HepG2 (cell line): ENCODE data around the gene ELAVL3. TPM values are rescaled to one million over a fixed set of nuclear protein-coding genes. Genes with fewer than 3 reads are reported as not detected.

Source experiments
- ATAC-seq: fragments of 200-7000 bp; cut with Tn5 transposase; 3 replicates; pipeline ENCODE4 v1.9.1; 2020; ENCODE audit warnings: mild to moderate bottlenecking, moderate library complexity
- BruUV-seq: library from RNA; stranded (reverse); fragments of 400-500 nt; replicated peaks from 2 replicates; lab custom pipeline; 2021; lab: Mats Ljungman, UMichigan
- CTCF ChIA-PET: fragments of 300-600 bp; formaldehyde crosslinking; extraction: SDS; loops from one replicate; lab custom pipeline; 2021; ENCODE audit warnings: low total read pairs, inconsistent platforms, low intra/inter-chr PET ratio; lab: Yijun Ruan, JAX
- POLR2A ChIA-PET: fragments of 350-600 bp; sonication (Branson Sonifier 250); formaldehyde crosslinking; loops from one replicate; lab custom pipeline; 2020; ENCODE audit warnings: antibody characterized with exemption, inconsistent platforms; lab: Yijun Ruan, JAX
- DNase-seq: peaks from one replicate; pipeline ENCODE4 v3.0.0-alpha.2; 2015; ENCODE audit warnings: low spot score
- FAIRE-seq: peaks from 3 replicates; lab custom pipeline; 2011; peaks lifted over from hg19 to GRCh38; lab: Jason Lieb, UNC
- H2AFZ ChIP-seq: one replicate; pipeline ENCODE4 v1.6.1; 2011; ENCODE audit warnings: low read length, inconsistent platforms
- H3K27ac ChIP-seq: fragments of 300-600 bp; 3 replicates; pipeline ENCODE4 v1.8.0; 2011; ENCODE audit warnings: mixed run types, mild to moderate bottlenecking, mixed read lengths, low read length, inconsistent platforms; ENCODE audit not compliant: insufficient read depth; ENCODE audit errors: extremely low read length
- H3K27me3 ChIP-seq, 2 experiments: fragments of 200-600 bp in 1 of 2; 2 replicates in 1 of 2; 3 replicates in 1 of 2; pipeline versions ENCODE4 v1.6.0 to v1.8.0; 2011; ENCODE audit warnings: low read length in 2 of 2, mild to moderate bottlenecking in 2 of 2, moderate library complexity in 2 of 2, inconsistent platforms in 1 of 2; ENCODE audit not compliant: insufficient read depth in 2 of 2, control insufficient read depth in 1 of 2
- H3K36me3 ChIP-seq, 2 experiments: fragments of 200-600 bp in 1 of 2; replicated peaks in 1 of 2; 2 replicates in 1 of 2; 3 replicates in 1 of 2; pipeline versions ENCODE4 v1.5.1 to v1.8.0; 2011; ENCODE audit warnings: low read length in 2 of 2, inconsistent platforms in 1 of 2; ENCODE audit not compliant: insufficient read depth in 2 of 2, control insufficient read depth in 1 of 2
- H3K4me1 ChIP-seq: 2 replicates; pipeline ENCODE4 v1.5.1; 2012; ENCODE audit warnings: low read length, inconsistent platforms; ENCODE audit not compliant: insufficient read depth
- H3K4me2 ChIP-seq: 2 replicates; pipeline ENCODE4 v1.6.0; 2011; ENCODE audit warnings: low read depth, low read length, inconsistent platforms
- H3K4me3 ChIP-seq, 3 experiments: fragments of 200-600 bp in 1 of 3; sonication (generic), shearing (Covaris generic) in 1 of 3; replicated peaks in 1 of 3; 2 replicates each; pipeline ENCODE4 v1.5.1; 2011 to 2016; ENCODE audit warnings: low read length in 3 of 3, inconsistent platforms in 2 of 3, low read depth in 2 of 3, mild to moderate bottlenecking in 2 of 3, control low read depth in 1 of 3, mixed read lengths in 1 of 3; ENCODE audit not compliant: insufficient read depth in 1 of 3
- H3K79me2 ChIP-seq: one replicate; pipeline ENCODE4 v1.6.1; 2011; ENCODE audit warnings: low read length, inconsistent platforms; ENCODE audit not compliant: insufficient read depth
- H3K9ac ChIP-seq: 2 replicates; pipeline ENCODE4 v1.6.0; 2011; ENCODE audit warnings: mild to moderate bottlenecking, low read depth, low read length, inconsistent platforms; ENCODE audit not compliant: insufficient read depth
- H3K9me3 ChIP-seq: 2 replicates; pipeline ENCODE4 v1.5.1; 2012; ENCODE audit warnings: mild to moderate bottlenecking, low read length
- H4K20me1 ChIP-seq: 2 replicates; pipeline ENCODE4 v1.6.0; 2011; ENCODE audit warnings: inconsistent platforms, mild to moderate bottlenecking, low read length, moderate library complexity; ENCODE audit not compliant: insufficient read depth
- GABPB1 ChIP-seq: IDR thresholded peaks from 2 replicates; pipeline ENCODE4 v1.6.1; 2016; ENCODE audit warnings: mild to moderate bottlenecking, missing genetic modification reagents, moderate library complexity, missing compliant biosample characterization
- HMGA1 ChIP-seq: sonication (generic); formaldehyde crosslinking; conservative IDR thresholded peaks from 2 replicates; pipeline ENCODE4 v1.4.0; 2020; ENCODE audit warnings: missing genetic modification reagents
- PCBP2 ChIP-seq: fragments of 200-400 bp; formaldehyde crosslinking; optimal IDR thresholded peaks from 2 replicates; pipeline ENCODE3; 2018; ENCODE audit warnings: low read length, low read depth; ENCODE audit not compliant: poor library complexity, severe bottlenecking
- RAD21 ChIP-seq: fragments of 450-650 bp; formaldehyde crosslinking; IDR thresholded peaks from 2 replicates; pipeline ENCODE4 v1.5.0; 2020; ENCODE audit warnings: mild to moderate bottlenecking
- RBFOX2 ChIP-seq: fragments of 200-400 bp; formaldehyde crosslinking; IDR thresholded peaks from 2 replicates; pipeline ENCODE4 v1.6.1; 2017; ENCODE audit warnings: low read depth, mild to moderate bottlenecking, low read length
- SAFB2 ChIP-seq: sonication (generic); formaldehyde crosslinking; IDR thresholded peaks from 2 replicates; pipeline ENCODE4 v1.5.1; 2020; ENCODE audit warnings: missing genetic modification reagents, low read depth, mild to moderate bottlenecking, borderline replicate concordance
- TARDBP ChIP-seq: sonication (generic); formaldehyde crosslinking; IDR thresholded peaks from 2 replicates; pipeline ENCODE4 v1.8.0; 2022; ENCODE audit warnings: mild to moderate bottlenecking, missing genetic modification reagents
- TBL1XR1 ChIP-seq: fragments of 150-350 bp; IDR thresholded peaks from 2 replicates; pipeline ENCODE4 v1.6.1; 2014; ENCODE audit warnings: borderline replicate concordance, low read length; ENCODE audit not compliant: partially characterized antibody
- USF2 ChIP-seq, 2 experiments: sonication (generic) in 1 of 2; formaldehyde crosslinking in 1 of 2; IDR thresholded peaks; 2 replicates each; pipeline versions ENCODE4 v1.5.1 to v1.6.1; 2011 to 2020; ENCODE audit warnings: borderline replicate concordance in 1 of 2, low read depth in 1 of 2, low read length in 1 of 2, mild to moderate bottlenecking in 1 of 2, missing genetic modification reagents in 1 of 2, moderate library complexity in 1 of 2
- ZNF256 ChIP-seq: sonication (generic); formaldehyde crosslinking; conservative IDR thresholded peaks from 2 replicates; pipeline ENCODE4 v1.4.0; 2020; ENCODE audit warnings: missing genetic modification reagents
- ZNF326 ChIP-seq: sonication (generic); formaldehyde crosslinking; IDR thresholded peaks from 2 replicates; pipeline ENCODE4 v1.4.0; 2020; ENCODE audit warnings: missing genetic modification reagents, borderline replicate concordance
- ZSCAN21 ChIP-seq: sonication (generic); formaldehyde crosslinking; IDR thresholded peaks from 2 replicates; pipeline ENCODE4 v1.8.0; 2022; ENCODE audit warnings: mild to moderate bottlenecking, missing genetic modification reagents, moderate library complexity, borderline replicate concordance
- WGBS: methylation state at CpG from one replicate; pipeline ENCODE4 v1.1.6; 2017; ENCODE audit warnings: low lambda C conversion rate; 5-methylcytosine and 5-hydroxymethylcytosine counted together
- in situ Hi-C: cut with HindIII; loops from 2 replicates; pipeline ENCODE4 v1.10.0; 2017; ENCODE audit warnings: low pct_unique_long_range_greater_than_20kb; ENCODE audit not compliant: extremely low pct_ligation_motif_present
- intact Hi-C: fragments of 100-400 bp; cut with micrococcal nuclease; formaldehyde crosslinking; loops from one replicate; pipeline ENCODE4 v1.10.0; 2022; ENCODE audit not compliant: unreplicated experiment
- polyA plus RNA-seq, 8 experiments: library from polyadenylated mRNA; depleted of rRNA in 3 of 8; stranded (reverse) in 7 of 8; unstranded in 1 of 8; fragments of >200 nt; fragmentation: Illumina TruSeq in 4 of 8; extraction: Trizol in 4 of 8; gene quantifications; 2 replicates each; pipeline versions ENCODE4 v1.2.1 to v1.2.3, GENCODE V29; 2011 to 2016; ENCODE audit warnings: low read depth in 4 of 8, missing spikeins in 1 of 8, mixed read lengths in 1 of 8; ENCODE audit not compliant: insufficient read depth in 1 of 8
- total RNA-seq, 5 experiments: library from RNA; depleted of rRNA; stranded (reverse); fragments of >200 nt; fragmentation: Illumina TruSeq; extraction: Trizol; gene quantifications; 2 replicates each; pipeline ENCODE4 v1.2.3, GENCODE V29; 2016; ENCODE audit warnings: low read depth in 1 of 5

The ELAVL3 gene
- total and polyA plus RNA-seq, 2 of the 13 experiments (the other 11 are each of a cell fraction or from before 2014, with no cell fraction given): 0.03 TPM; not detected in 1

GRCh38 chr19:11447347-11448262 lies 33.2 kb downstream of the ELAVL3 start:
- FAIRE-seq: no peak
- DNase-seq: no peak
- no peak overlapping the region for H2AFZ ChIP-seq
- TF ChIP-seq HMGA1 (CRISPR knock-in tag) (no peak), RBFOX2 (peak; percentile 49; the same call in 1 of the 2 replicates)
- no peaks in the 10 kb centered on the region for H3K79me2 ChIP-seq
- H3K27ac ChIP-seq: no peak overlapping the region
- no peak for ATAC-seq
- peaks cover 17 to 47% of the 10 kb centered on the region in 2 experiments; a peak in 4 of 5 replicates for H3K36me3 ChIP-seq
- CTCF ChIA-PET: interaction anchor here (1.0 to 1.5 kb wide), 5 partner anchors 66 to 154 kb away, joined by 3 to 10 read pairs (median 8); partner anchors contain the start of gene TSPAN16
- POLR2A ChIA-PET: no interaction called here
- H4K20me1 ChIP-seq: peaks cover 6% of the 10 kb centered on the region; the same call in 1 of the 2 replicates
- no TSS peak for BruUV-seq
- 97% methylated on average over 25 of the region's 35 CpGs for WGBS
- no peak overlapping the region for H3K9ac ChIP-seq
- H3K4me3 ChIP-seq: no peak overlapping the region
- H3K27me3 ChIP-seq: no peaks in the 10 kb centered on the region
- intact Hi-C loops (loop anchor here (2.0 to 10.0 kb wide), 2 partner anchors 69 to 153 kb away; partner anchors contain the start of gene TSPAN16), in situ Hi-C loops (no loop called here)
- H3K4me1 ChIP-seq: no peaks in the 10 kb centered on the region
- no peaks in the 10 kb centered on the region for H3K9me3 ChIP-seq
- H3K4me2 ChIP-seq: no peak overlapping the region

- intact Hi-C loops: loop anchor here (2.0 to 10.0 kb wide), 2 partner anchors 68 to 152 kb away; partner anchors contain the start of gene TSPAN16
- 85% methylated on average over 20 of the region's 23 CpGs for WGBS
- ChIA-PET POLR2A (no interaction called here), CTCF (interaction anchor here (1.0 to 1.9 kb wide), 6 partner anchors 63 to 153 kb away, joined by 3 to 10 read pairs (median 6); partner anchors contain the start of gene TSPAN16)
- H3K4me1 ChIP-seq: no peaks in the 10 kb centered on the region
- DNase-seq: no peak
- H3K9ac ChIP-seq: no peak overlapping the region
- H2AFZ ChIP-seq: no peak overlapping the region
- peaks cover 21 to 54% of the 10 kb centered on the region in 2 experiments; a peak in 4 of 5 replicates for H3K36me3 ChIP-seq
- H3K4me3 ChIP-seq: no peak overlapping the region
- no peaks in the 10 kb centered on the region for H3K27me3 ChIP-seq
- in situ Hi-C loops: no loop called here
- no peak for FAIRE-seq
- H3K79me2 ChIP-seq: no peaks in the 10 kb centered on the region
- H4K20me1 ChIP-seq: peaks cover 6% of the 10 kb centered on the region; the same call in 1 of the 2 replicates
- H3K4me2 ChIP-seq: no peak overlapping the region
- H3K27ac ChIP-seq: no peak overlapping the region
- no peaks in the 10 kb centered on the region for H3K9me3 ChIP-seq
- no TSS peak for BruUV-seq
- ATAC-seq: peak; percentile 86
- no peak for TF ChIP-seq ZNF326
- peak; percentile 91 for TF ChIP-seq RAD21 (CRISPR knock-in tag)
- 0 out of 2 replicates have a peak, but pooled peaks have one; percentile 26 for TF ChIP-seq SAFB2 (CRISPR knock-in tag)
- no peak for TF ChIP-seq ZSCAN21
- TF ChIP-seq USF2 (IDR thresholded peaks at IDR 0.05; ENCODE audit: low read depth, low read length): no peak
- no peak for TF ChIP-seq USF2 (CRISPR knock-in tag; IDR thresholded peaks at IDR 0.05; ENCODE audit: borderline replicate concordance)
- no peak for TF ChIP-seq TBL1XR1
- TF ChIP-seq TARDBP (CRISPR knock-in tag): no peak
- TF ChIP-seq GABPB1 (CRISPR knock-in tag): peak; percentile 44; the same call in 1 of the 2 replicates
- no peak for TF ChIP-seq ZNF256 (CRISPR knock-in tag)
- peak; percentile 29 for TF ChIP-seq PCBP2
Measured at GRCh38 chr19:11446652-11447301, 34.1 kb downstream of the ELAVL3 start.
